Measurements from ENCODE around the gene SMIM14.
A peak's percentile ranks its signal among the peaks of the same experiment; 100 is the strongest.
"Not testable (repeated sequence)": the region's sequence is repeated elsewhere in the genome, so short reads cannot be mapped to it uniquely, and the experiment has no call there.

SMIM14 gene

GRCh38 chr4:39626261-39626660 lies 12.4 kb downstream of the SMIM14 start:
- peak; percentile 91 for DNase-seq (ENCODE audit: low read depth)
- no peak overlapping the region for H3K4me3 ChIP-seq (ENCODE audit: low read depth, low read length)
- TF ChIP-seq MYC (IDR thresholded peaks at IDR 0.05; ENCODE audit: low read depth, low read length): peak; percentile 27; the same call in 1 of the 2 replicates
- peak; percentile 25; the same call in 1 of the 2 replicates for TF ChIP-seq MAX (IDR thresholded peaks at IDR 0.05; ENCODE audit: low read depth, low read length)
- TF ChIP-seq CTCF (IDR thresholded peaks at IDR 0.05; ENCODE audit: low read depth, low read length): no peak
- no peak for TF ChIP-seq POLR2A (IDR thresholded peaks at IDR 0.05; ENCODE audit: extremely low read depth, insufficient read length)

GRCh38 chr4:39621582-39621981 lies 17.1 kb downstream of the SMIM14 start:
- TF ChIP-seq MYC (IDR thresholded peaks at IDR 0.05; ENCODE audit: low read depth, low read length) (no peak), POLR2A (IDR thresholded peaks at IDR 0.05; ENCODE audit: extremely low read depth, insufficient read length) (no peak)
- DNase-seq (ENCODE audit: low read depth): peak; percentile 28
- H3K4me3 ChIP-seq (ENCODE audit: low read depth, low read length): no peak overlapping the region

- no peak for DNase-seq (ENCODE audit: low read depth)
- no peak overlapping the region for H3K4me3 ChIP-seq (ENCODE audit: low read depth, low read length)
- TF ChIP-seq MYC (IDR thresholded peaks at IDR 0.05; ENCODE audit: low read depth, low read length): no peak
These were observed 17.9 kb downstream of the SMIM14 start for GRCh38 chr4:39620551-39621313.

GRCh38 chr4:39617534-39617933 lies 21.1 kb downstream of the SMIM14 start:
- no peak for DNase-seq (ENCODE audit: low read depth)
- no peak for TF ChIP-seq MAX (IDR thresholded peaks at IDR 0.05; ENCODE audit: low read depth, low read length)
- no peak for TF ChIP-seq MYC (IDR thresholded peaks at IDR 0.05; ENCODE audit: low read depth, low read length)
- TF ChIP-seq POLR2A (IDR thresholded peaks at IDR 0.05; ENCODE audit: extremely low read depth, insufficient read length): no peak
- TF ChIP-seq CTCF (IDR thresholded peaks at IDR 0.05; ENCODE audit: low read depth, low read length): no peak
- no peak overlapping the region for H3K4me3 ChIP-seq (ENCODE audit: low read depth, low read length)

- no peak for TF ChIP-seq CTCF (IDR thresholded peaks at IDR 0.05; ENCODE audit: low read depth, low read length)
- TF ChIP-seq POLR2A (IDR thresholded peaks at IDR 0.05; ENCODE audit: extremely low read depth, insufficient read length): no peak
- TF ChIP-seq MAX (IDR thresholded peaks at IDR 0.05; ENCODE audit: low read depth, low read length): no peak
- no peak for TF ChIP-seq MYC (IDR thresholded peaks at IDR 0.05; ENCODE audit: low read depth, low read length)
- no peak overlapping the region for H3K4me3 ChIP-seq (ENCODE audit: low read depth, low read length)
- DNase-seq (ENCODE audit: low read depth): no peak
These were observed 22.0 kb downstream of the SMIM14 start for GRCh38 chr4:39616651-39617050.

- not testable (repeated sequence) for H3K4me3 ChIP-seq (ENCODE audit: low read depth, low read length); DNase-seq (ENCODE audit: low read depth)
These were observed 22.6 kb downstream of the SMIM14 start for GRCh38 chr4:39616112-39616511.

- no peak overlapping the region for H3K4me3 ChIP-seq (ENCODE audit: low read depth, low read length)
- no peak for DNase-seq (ENCODE audit: low read depth)
- TF ChIP-seq CTCF (IDR thresholded peaks at IDR 0.05; ENCODE audit: low read depth, low read length): no peak
- no peak for TF ChIP-seq MAX (IDR thresholded peaks at IDR 0.05; ENCODE audit: low read depth, low read length)
These were observed 24.0 kb downstream of the SMIM14 start for GRCh38 chr4:39614487-39615162.
